HG03097 (cell line): ENCODE measurements around the gene STARD4.

ENCODE experiments used
- ATAC-seq: cut with Tn5 transposase; IDR thresholded peaks from one replicate; pipeline ENCODE4 v1.9.1; 2021; ENCODE audit not compliant: unreplicated experiment, low FRiP score

The STARD4 gene

GRCh38 chr5:111530298-111530740, 18.0 kb upstream of the STARD4 start:
- peak; percentile 93 for ATAC-seq

- ATAC-seq, result no peak
Measured at GRCh38 chr5:111528056-111528455, 15.7 kb upstream of the STARD4 start.

DNA sequence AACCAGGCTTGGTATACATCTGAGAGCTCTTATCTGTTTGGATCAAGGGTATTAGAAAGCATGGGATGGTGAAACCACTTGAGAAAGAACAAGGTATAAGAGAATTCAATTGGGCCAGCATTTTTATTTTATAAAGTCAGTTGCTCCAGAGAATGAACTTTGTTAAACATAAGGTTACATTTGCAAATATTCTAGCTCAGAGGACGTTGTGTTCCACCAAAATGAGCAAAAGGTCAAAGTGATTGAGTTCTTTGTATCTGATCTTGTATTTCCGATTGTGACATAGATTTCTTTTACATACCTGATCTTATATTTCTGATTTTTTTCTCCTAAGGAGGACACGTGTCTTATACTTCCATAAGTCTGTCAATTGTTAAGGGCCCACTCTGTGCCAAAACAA, 8.6 kb upstream of the STARD4 start:
- no peak for ATAC-seq

DNA sequence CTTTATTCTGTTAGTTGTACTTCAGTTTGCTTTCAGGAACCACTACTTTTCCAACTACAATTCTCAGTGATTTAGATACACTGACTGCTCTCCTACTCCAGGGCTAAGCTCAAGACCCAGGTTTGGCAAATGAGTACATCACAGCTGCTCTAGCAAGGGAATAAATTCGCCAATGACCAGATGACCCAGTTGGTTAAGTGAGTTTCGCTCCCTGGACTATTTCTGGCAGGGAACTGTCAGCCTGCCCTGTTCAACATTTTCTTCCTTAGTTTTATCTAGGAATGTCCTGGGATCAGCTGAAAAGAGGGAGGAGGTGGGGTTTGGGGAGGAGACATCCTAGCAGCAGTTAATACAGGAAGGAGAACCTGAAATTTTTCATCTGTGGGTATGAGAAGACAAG, 6.4 kb upstream of the STARD4 start:
- ATAC-seq, result no peak

GRCh38 chr5:111517853-111518501, 5.6 kb upstream of the STARD4 start:
- ATAC-seq, result no peak

DNA sequence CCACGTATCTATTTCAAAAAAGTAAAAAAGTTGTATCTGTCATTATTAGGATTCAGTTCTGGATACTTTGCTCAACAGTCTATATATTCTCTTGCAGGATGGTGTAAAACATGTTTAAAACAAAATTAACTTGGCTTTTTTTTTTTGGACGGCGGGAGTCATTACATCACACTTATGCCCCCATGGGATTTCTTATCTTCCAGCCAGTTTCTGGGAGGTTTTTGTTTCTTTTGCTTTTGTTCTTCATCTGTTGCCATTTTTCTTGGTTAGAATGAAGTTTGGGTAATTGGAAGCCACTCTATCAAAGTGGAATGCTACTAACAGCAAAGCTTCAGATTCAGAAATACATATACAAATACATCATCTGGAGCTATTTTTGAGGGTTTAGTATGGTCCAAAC, 1.8 kb upstream of the STARD4 start:
- no peak for ATAC-seq

- no peak for ATAC-seq
Measured at GRCh38 chr5:111513131-111513520, 791 bp upstream of the STARD4 start.

DNA sequence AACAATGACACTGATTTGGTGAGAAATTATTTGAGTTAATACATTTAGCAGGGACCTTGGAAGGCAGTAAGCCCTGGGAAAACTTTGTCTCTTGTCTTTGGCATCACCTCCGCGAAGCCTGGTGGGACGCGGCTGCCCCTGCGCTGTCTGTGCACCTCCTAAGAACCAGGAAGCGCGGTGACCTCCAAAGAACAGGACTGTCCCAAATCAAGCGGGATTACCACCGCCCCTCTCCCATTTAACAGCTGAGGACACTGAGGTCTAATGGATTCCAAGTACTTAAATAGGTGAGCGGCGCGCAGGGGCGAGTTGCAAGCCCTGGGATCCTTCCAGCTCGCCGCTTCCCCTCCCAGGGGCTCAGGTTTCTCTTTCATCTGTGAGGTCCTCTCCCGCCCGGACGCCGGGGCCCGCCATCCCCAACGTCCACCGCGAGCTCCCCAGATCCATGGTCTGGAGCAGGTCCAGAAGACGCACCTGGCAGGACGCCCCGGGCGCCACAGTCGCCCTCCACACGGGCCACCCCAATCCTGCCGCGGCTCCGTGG, 432 bp downstream of the STARD4 start:
- peak; percentile 18 for ATAC-seq

- no peak for ATAC-seq
Measured at GRCh38 chr5:111511174-111511830, 1.0 kb downstream of the STARD4 start.

DNA sequence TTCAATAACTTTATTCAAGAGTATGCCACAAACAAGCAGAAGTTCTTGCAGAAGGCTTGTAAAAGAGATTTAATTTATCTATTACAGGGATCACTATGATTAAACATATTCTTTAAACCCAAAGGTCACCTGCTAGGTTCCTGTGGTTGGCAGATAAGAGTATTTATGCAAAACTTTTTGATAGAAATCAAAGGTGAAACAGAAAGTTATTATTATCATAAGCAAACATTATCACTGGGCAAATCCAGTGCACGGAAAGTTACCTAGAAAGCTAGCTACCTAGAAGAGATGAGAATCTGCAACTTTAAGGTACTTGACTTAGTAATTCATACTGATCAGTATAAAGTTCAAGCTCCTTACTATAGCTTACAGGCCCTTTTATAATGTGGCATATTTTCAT, 3.2 kb downstream of the STARD4 start:
- no peak for ATAC-seq

DNA sequence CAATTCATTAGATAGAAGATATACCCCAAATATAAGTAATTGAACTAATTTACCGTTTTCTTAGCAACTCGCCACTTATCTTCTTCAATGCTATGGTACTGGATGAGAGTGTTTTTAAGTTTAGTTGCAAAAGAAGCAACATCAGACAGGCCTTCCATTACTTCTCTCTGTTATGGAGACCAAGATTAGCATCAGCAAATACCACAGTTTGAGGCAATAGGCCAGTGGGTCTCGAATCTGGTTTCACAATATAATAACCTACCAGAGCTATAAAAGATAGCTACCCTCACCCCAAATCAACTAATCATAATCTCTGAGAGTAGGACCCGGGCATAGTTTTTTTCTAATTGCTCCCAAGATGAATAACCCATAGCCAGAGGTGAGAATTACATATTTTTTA, 5.1 kb downstream of the STARD4 start:
- ATAC-seq, result no peak

GRCh38 chr5:111505096-111505495, 7.2 kb downstream of the STARD4 start:
- no peak for ATAC-seq

GRCh38 chr5:111502956-111503355, 9.4 kb downstream of the STARD4 start:
- no peak for ATAC-seq

- ATAC-seq, result no peak
Measured at GRCh38 chr5:111498346-111498745, 14.0 kb downstream of the STARD4 start.

DNA sequence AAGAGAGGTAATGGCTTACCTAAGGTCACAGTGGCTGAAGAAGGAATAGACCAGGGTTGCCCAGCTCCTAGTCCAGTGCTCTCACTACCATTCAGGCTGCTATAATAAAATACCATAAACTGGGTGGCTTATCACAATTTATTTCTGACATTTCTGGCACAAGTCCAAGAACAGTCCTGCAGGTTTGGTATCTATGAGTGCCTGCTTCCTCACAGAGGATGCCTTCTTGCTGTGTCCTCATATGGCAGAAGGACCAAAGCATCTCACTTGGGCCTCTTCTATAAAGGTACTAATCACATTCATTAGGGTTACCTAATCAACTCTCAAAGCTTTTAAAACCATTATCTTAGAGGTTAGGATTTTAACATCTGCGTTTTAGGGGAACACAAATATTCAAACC, 17.2 kb downstream of the STARD4 start:
- no peak for ATAC-seq

GRCh38 chr5:111494355-111494999, 17.9 kb downstream of the STARD4 start:
- ATAC-seq, result no peak

DNA sequence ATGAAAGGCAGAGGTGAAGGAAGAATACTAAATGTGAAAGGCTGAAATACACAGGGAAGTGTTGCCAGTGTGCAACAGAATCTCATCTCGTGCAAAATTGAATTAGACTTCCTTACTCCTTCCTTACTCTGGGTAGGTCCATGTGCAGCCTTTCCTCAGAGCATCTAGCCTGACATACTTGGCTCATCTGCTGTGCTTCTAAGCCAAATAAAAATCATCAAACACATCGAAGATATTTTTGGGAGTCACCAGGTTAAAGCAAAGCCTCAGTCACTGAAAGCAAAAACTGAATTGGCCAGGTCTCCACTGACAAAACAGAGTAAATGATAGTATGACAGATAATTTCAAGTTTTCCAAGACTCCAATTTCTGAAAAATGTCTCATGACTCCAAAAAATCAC, 19.3 kb downstream of the STARD4 start:
- no peak for ATAC-seq

GRCh38 chr5:111488353-111488752, 24.0 kb downstream of the STARD4 start:
- no peak for ATAC-seq

GRCh38 chr5:111486926-111487325, 25.4 kb downstream of the STARD4 start:
- ATAC-seq, result no peak

GRCh38 chr5:111486055-111486454, 26.3 kb downstream of the STARD4 start:
- no peak for ATAC-seq

DNA sequence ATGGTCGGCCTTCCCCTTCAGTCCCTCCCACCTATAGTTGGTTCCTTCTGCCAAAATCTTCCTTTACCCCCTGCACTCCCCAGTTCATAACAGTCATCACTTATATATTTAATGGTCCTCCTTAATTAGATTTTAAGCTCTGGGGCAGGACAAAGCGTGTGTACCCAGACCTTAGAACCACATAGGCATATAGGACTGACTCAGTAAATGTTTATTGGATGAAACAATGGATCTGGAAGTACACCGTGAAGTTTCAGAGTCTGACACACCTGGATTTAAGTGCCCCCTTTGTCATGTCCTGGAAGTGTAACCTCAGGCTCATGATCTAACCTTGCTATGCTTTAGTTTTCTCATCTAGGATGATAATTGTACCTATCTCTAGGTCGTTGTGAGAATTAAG, 32.0 kb downstream of the STARD4 start:
- ATAC-seq, result no peak

- ATAC-seq, result no peak
Measured at GRCh38 chr5:111478898-111479297, 33.4 kb downstream of the STARD4 start.
